ENCODE measurements around the gene RNF225.
"Not testable (repeated sequence)": the region's sequence is repeated elsewhere in the genome, so short reads cannot be mapped to it uniquely, and the experiment has no call there.

Gene RNF225

GRCh38 chr19:58408152-58409009 is 12.9 kb downstream of the RNF225 start, which contains the start of gene ZNF584:
TSS of gene ZNF584 (plus strand) at chr19:58408649. CDS start at chr19:58409148, 499 bp downstream.
- peak; percentile 93 for DNase-seq (ENCODE audit: low spot score)

- DNase-seq (ENCODE audit: low spot score): peak; percentile 52
Observed at GRCh38 chr19:58409010-58409790, 13.7 kb downstream of the RNF225 start.

- DNase-seq (ENCODE audit: low spot score): no peak
Observed at GRCh38 chr19:58416604-58417003, 21.1 kb downstream of the RNF225 start.

GRCh38 chr19:58417071-58417470 is 21.6 kb downstream of the RNF225 start:
- DNase-seq (ENCODE audit: low spot score): no peak

GRCh38 chr19:58428617-58429016 is 33.2 kb downstream of the RNF225 start:
- no peak for DNase-seq (ENCODE audit: low spot score)

- DNase-seq (ENCODE audit: low spot score): no peak
Observed at GRCh38 chr19:58429745-58430144, 34.3 kb downstream of the RNF225 start.

- DNase-seq (ENCODE audit: low spot score): no peak
Observed at GRCh38 chr19:58434217-58434616, 38.8 kb downstream of the RNF225 start.

GRCh38 chr19:58439576-58440554 is 44.4 kb downstream of the RNF225 start, which contains the start of gene ZNF132:
TSS of gene ZNF132 (minus strand) at chr19:58440153. CDS start at chr19:58439821, 332 bp downstream.
- no peak for DNase-seq (ENCODE audit: low spot score)

- DNase-seq (ENCODE audit: low spot score): no peak
Observed at GRCh38 chr19:58440556-58440955, 45.1 kb downstream of the RNF225 start.

GRCh38 chr19:58442986-58443385 is 47.5 kb downstream of the RNF225 start:
- not testable (repeated sequence) for DNase-seq (ENCODE audit: low spot score)

All from HuH-7.5 (cell line).